GM19452 (cell line): Measurements from ENCODE around the gene SMIM1.

Experiments used
- ATAC-seq: cut with Tn5 transposase; IDR thresholded peaks from one replicate; pipeline ENCODE4 v1.9.1; 2021; ENCODE audit not compliant: unreplicated experiment

The SMIM1 gene

GRCh38 chr1:3817821-3818597 lies 45.5 kb downstream of the SMIM1 start:
- ATAC-seq, result no peak

DNA sequence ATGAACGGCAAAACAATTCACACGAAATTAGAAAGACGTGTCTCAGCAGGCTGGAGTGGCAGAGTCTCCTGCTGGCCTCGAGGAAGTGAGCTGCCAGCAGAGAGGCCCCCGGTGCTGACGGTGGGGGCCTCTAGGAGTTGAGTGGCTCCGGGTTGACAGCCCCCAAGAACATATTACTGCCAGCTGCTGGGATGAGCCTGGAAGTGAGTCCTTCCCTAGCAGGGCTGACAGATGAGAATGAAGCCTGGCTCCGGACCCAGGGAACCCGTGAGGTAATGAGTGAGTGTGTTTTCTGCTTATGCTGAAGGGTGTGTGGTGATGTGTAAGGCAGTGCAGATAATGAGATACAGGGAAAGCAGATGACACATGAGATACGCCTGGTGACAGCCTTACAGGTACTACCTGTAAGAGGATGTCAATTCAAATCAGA lies 47.2 kb downstream of the SMIM1 start:
- ATAC-seq, result no peak

GRCh38 chr1:3820316-3820715 lies 47.8 kb downstream of the SMIM1 start:
- ATAC-seq, result no peak

DNA sequence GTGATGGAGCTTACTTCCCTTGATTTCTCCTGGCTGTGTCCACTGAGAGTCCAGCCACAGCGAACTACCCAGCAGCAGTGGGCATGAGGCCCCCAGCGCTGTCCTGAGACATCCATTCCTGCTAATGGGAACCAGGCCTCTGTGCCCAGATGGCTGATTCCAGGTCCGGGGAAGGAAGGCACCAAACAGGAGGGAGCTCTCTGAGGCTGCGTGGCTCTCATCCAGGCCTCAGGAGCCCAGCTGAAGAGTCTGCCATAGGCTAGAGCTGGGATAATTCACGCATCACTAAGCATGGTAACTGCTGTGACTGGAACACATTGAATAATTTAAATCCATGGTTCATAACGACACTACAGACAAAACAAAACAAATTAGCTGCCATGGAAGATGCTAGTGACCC lies 48.5 kb downstream of the SMIM1 start:
- no peak for ATAC-seq

DNA sequence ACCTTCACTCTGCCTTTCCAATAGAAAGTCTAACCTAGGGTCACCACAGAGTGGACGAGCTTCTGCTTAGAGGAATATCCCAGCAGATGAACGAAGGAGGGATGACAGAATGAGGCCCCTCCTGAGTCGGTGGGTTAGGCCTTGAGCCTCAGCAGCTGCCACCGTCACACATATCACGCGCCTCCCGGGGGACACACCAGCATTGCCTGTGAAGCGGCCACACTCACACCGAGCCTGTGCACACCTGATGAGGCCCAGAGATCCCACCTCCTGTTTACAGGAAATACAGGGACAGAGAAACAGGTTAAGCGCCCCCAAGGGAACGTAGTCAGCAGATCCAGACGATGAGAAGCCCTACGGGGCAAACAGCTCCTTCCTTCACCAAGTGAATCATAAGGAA lies 48.9 kb downstream of the SMIM1 start:
- ATAC-seq, result no peak

DNA sequence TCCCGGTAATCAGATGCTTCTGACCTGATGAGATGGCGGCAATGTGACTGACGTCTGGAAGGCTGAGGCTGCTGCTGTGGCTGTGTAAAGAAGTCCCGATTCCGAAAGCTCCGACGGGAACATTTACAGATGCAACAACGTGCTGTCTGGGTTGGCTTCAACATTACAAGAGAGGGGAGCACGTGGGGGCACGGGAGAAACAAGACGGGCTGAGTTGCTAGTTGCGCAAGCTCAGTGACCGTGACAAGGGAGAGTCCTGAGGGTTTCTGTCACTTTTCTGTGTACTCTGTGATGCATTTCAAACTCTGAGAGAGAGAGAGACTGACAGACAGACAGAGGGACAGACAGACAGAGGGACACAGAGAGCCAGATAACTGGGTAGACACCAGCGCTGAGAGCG lies 49.4 kb downstream of the SMIM1 start:
- ATAC-seq, result no peak

- ATAC-seq, result no peak
Measured at GRCh38 chr1:3822421-3822820, 49.9 kb downstream of the SMIM1 start.

DNA sequence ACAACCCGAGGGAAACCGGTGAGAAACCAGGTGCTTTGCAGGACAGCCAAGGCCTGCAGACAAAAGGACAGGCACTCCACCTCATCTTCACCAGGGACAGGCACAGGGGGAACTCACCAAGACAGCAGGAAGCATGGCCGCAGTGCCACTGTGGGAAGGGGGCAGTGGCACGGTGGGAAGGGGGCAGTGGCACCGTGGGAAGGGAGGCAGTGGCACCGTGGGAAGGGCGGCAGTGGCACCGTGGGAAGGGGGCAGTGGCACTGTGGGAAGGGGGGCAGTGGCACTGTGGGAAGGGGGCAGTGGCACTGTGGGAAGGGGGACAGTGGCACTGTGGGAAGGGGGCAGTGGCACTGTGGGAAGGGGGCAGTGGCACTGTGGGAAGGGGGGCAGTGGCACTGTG lies 52.1 kb downstream of the SMIM1 start:
- ATAC-seq, result no peak

GRCh38 chr1:3825356-3825755 lies 52.8 kb downstream of the SMIM1 start:
- ATAC-seq, result no peak
